GM12878 (cell line): ENCODE measurements around the gene FLT3LG. TPM values are rescaled to one million over a fixed set of nuclear protein-coding genes. Genes with fewer than 3 reads are reported as not detected.

ENCODE experiments used
- BCL11A ChIP-seq: IDR thresholded peaks from 2 replicates; pipeline ENCODE4 v1.6.1; 2011; ENCODE audit warnings: low read depth, low read length
- CTCF ChIP-seq, 3 experiments: IDR thresholded peaks in 2 of 3; conservative IDR thresholded peaks in 1 of 3; 2 replicates each; pipeline ENCODE4 v1.5.1; 2011; ENCODE audit warnings: low read depth in 3 of 3, low read length in 3 of 3, mild to moderate bottlenecking in 3 of 3, control low read depth in 2 of 3, moderate library complexity in 2 of 3, inconsistent platforms in 1 of 3, mixed read lengths in 1 of 3; ENCODE audit not compliant: control insufficient read depth in 2 of 3, insufficient read depth in 1 of 3; ENCODE audit errors: extremely low read depth in 1 of 3
- EP300 ChIP-seq, 2 experiments: fragments of 150-350 bp in 1 of 2; IDR thresholded peaks; 2 replicates each; pipeline ENCODE4 v1.6.1; 2011 to 2012; ENCODE audit warnings: low read depth in 2 of 2, low read length in 2 of 2, borderline replicate concordance in 1 of 2, improper control_type of control experiment in 1 of 2, inconsistent platforms in 1 of 2; ENCODE audit not compliant: control insufficient read depth in 1 of 2
- ETV6 ChIP-seq, 2 experiments: fragments of 450-650 bp in 1 of 2; IDR thresholded peaks in 1 of 2; conservative IDR thresholded peaks in 1 of 2; 2 replicates each; pipeline ENCODE4 v1.6.1; 2014; ENCODE audit warnings: antibody characterized with exemption in 1 of 2, borderline replicate concordance in 1 of 2, low read depth in 1 of 2, mild to moderate bottlenecking in 1 of 2, moderate library complexity in 1 of 2
- HDAC6 ChIP-seq: fragments of 200-600 bp; sonication (generic); IDR thresholded peaks from one replicate; pipeline ENCODE4 v1.8.0; 2017; ENCODE audit warnings: antibody characterized with exemption; ENCODE audit not compliant: unreplicated experiment
- JUNB ChIP-seq: IDR thresholded peaks from 2 replicates; pipeline ENCODE4 v1.6.1; 2016; ENCODE audit warnings: antibody characterized with exemption, mild to moderate bottlenecking
- NR2F1 ChIP-seq: fragments of 450-650 bp; conservative IDR thresholded peaks from 2 replicates; pipeline ENCODE4 v1.6.1; 2017; ENCODE audit warnings: mild to moderate bottlenecking
- USF1 ChIP-seq: IDR thresholded peaks from 2 replicates; pipeline ENCODE4 v1.6.1; 2011; ENCODE audit warnings: borderline replicate concordance, low read depth, mild to moderate bottlenecking, moderate library complexity, mixed read lengths, low read length; ENCODE audit not compliant: insufficient read depth; ENCODE audit errors: extremely low read length
- ZNF274 ChIP-seq: IDR thresholded peaks from one replicate; pipeline ENCODE4 v1.8.0; 2011; ENCODE audit not compliant: insufficient read length, insufficient read depth
- polyA plus RNA-seq, 11 experiments: library from polyadenylated mRNA; depleted of rRNA in 4 of 11; unstranded in 6 of 11; stranded (reverse) in 5 of 11; fragments of >200 nt; fragmentation: Nextera tagmentation in 4 of 11; fragmentation: Illumina TruSeq in 1 of 11; extraction: Ambion mirVana in 4 of 11; extraction: Trizol in 1 of 11; gene quantifications; 1 replicate in 1 of 11; 2 replicates in 10 of 11; pipeline versions ENCODE4 v1.2.1 to v1.2.3, GENCODE V29; 2011 to 2016; ENCODE audit warnings: inconsistent platforms in 2 of 11, missing spikeins in 2 of 11, low read depth in 1 of 11
- total RNA-seq, 4 experiments: library from RNA; depleted of rRNA in 3 of 4; stranded (reverse); fragments of >200 nt in 3 of 4; fragmentation: Illumina TruSeq in 1 of 4; extraction: Trizol in 1 of 4; gene quantifications; 2 replicates each; pipeline versions ENCODE4 v1.2.1 to v1.2.3, GENCODE V29; 2013 to 2021
- TF ChIP-seq, protein P1 (sequence below): fragments of 150-350 bp; IDR thresholded peaks from 2 replicates; pipeline ENCODE4 v1.6.1; 2014; ENCODE audit warnings: mild to moderate bottlenecking, low read depth, low read length

Gene FLT3LG
- total and polyA plus RNA-seq, 10 of the 15 experiments (the other 5 are each of a cell fraction or from before 2014, with no cell fraction given) = 0.68 to 13.1 (median 4.3) TPM

- TF ChIP-seq, protein P1, sequence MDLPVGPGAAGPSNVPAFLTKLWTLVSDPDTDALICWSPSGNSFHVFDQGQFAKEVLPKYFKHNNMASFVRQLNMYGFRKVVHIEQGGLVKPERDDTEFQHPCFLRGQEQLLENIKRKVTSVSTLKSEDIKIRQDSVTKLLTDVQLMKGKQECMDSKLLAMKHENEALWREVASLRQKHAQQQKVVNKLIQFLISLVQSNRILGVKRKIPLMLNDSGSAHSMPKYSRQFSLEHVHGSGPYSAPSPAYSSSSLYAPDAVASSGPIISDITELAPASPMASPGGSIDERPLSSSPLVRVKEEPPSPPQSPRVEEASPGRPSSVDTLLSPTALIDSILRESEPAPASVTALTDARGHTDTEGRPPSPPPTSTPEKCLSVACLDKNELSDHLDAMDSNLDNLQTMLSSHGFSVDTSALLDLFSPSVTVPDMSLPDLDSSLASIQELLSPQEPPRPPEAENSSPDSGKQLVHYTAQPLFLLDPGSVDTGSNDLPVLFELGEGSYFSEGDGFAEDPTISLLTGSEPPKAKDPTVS = no peak
- TF ChIP-seq ETV6 (conservative IDR thresholded peaks at IDR 0.05 in 1 of 2, IDR thresholded peaks at IDR 0.05 in 1 of 2; ENCODE audit: borderline replicate concordance in 1 of 2, low read depth in 1 of 2) (no peak), CTCF (IDR thresholded peaks at IDR 0.05 in 2 of 3, conservative IDR thresholded peaks at IDR 0.05 in 1 of 3; ENCODE audit: control insufficient read depth in 2 of 3, extremely low read depth in 1 of 3, insufficient read depth in 1 of 3, low read depth in 3 of 3, low read length in 3 of 3) (no peak), USF1 (no peak), NR2F1 (no peak), ZNF274 (no peak), BCL11A (no peak), JUNB (no peak), HDAC6 (no peak), EP300 (IDR thresholded peaks at IDR 0.05; ENCODE audit: borderline replicate concordance in 1 of 2, control insufficient read depth in 1 of 2, low read depth in 2 of 2, low read length in 2 of 2) (no peak)
- TF ChIP-seq, all 136 proteins: peak for 0
Measured at GRCh38 chr19:49432141-49433073, 41.6 kb upstream of the FLT3LG start (continued).
